ENCODE measurements around the gene SLC9B1. TPM values are rescaled to one million over a fixed set of nuclear protein-coding genes. Genes with fewer than 3 reads are reported as not detected.

SLC9B1 gene
- total and polyA plus RNA-seq, 12 donors = 0.07 to 1.4 (median 0.66) TPM; not detected in 3

DNA sequence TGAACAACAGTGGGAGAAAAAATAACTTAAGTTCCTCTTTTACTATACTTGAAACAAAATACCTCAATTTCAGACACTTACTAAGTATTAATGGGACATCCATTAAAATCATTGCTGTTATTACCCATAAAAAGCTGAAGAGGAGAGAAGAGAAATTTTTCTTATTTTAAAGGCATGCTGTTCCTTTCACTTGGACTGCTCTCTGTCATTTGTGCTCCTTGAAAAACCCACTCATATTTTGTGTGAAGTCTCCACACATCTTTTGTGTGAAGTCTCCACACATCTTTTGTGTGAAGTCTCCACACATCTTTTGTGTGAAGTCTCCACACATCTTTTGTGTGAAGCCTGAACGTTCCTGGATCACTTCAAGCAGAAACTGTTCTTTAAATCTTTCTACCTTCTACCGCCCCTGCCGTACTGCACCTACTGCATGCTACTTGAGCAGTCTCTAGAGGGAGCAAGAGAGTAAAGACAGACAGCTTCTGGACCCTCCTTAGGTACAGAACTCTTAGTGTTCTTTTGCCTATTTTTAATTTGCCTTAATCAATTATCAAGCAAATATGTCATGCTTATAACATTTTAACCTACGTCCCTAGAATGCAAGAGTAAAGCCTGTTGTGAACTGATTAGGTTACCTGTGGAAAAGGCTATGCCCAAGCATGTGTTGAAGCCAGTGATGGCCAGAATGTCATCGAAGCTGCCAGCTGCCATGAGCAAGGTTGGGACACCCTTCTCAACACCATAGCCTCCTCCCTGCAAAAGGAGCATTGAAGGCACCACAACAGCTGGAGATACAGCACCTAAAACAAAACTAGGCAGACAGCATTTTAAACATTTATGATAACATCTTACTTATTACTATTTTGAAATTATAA, 27.1 kb upstream of the SLC9B1 start:
- H3K27ac ChIP-seq = no peak overlapping the region
- DNase-seq (peak in 1 of 2 donors; percentile 18), ATAC-seq (peak in 7 of 8 donors; percentile 61 to 83 (median 78))
- H3K36me3 ChIP-seq = peaks cover 0 to 67% (median 3%) of the 10 kb centered on the region in 9 donors
- no peaks in the 10 kb centered on the region for H3K4me1 ChIP-seq
- TF ChIP-seq, protein P1, sequence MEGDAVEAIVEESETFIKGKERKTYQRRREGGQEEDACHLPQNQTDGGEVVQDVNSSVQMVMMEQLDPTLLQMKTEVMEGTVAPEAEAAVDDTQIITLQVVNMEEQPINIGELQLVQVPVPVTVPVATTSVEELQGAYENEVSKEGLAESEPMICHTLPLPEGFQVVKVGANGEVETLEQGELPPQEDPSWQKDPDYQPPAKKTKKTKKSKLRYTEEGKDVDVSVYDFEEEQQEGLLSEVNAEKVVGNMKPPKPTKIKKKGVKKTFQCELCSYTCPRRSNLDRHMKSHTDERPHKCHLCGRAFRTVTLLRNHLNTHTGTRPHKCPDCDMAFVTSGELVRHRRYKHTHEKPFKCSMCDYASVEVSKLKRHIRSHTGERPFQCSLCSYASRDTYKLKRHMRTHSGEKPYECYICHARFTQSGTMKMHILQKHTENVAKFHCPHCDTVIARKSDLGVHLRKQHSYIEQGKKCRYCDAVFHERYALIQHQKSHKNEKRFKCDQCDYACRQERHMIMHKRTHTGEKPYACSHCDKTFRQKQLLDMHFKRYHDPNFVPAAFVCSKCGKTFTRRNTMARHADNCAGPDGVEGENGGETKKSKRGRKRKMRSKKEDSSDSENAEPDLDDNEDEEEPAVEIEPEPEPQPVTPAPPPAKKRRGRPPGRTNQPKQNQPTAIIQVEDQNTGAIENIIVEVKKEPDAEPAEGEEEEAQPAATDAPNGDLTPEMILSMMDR (IDR thresholded peaks at IDR 0.05) = peak; percentile 31 to 75 (median 70)
- H3K9me3 ChIP-seq = no peaks in the 10 kb centered on the region
- no peaks in the 10 kb centered on the region for H3K27me3 ChIP-seq
- no peak overlapping the region for H3K4me3 ChIP-seq
- intact Hi-C loops (cut with DNase I) = loop anchor here in 6 of 10 donors (1.0 to 10.0 kb wide), 5 partner anchors 41 to 53 kb away; partner anchors contain the start of gene BDH2 (in 4 of the 6)
- WGBS, 2 donors = 41 to 45% methylated on average over 5 of the region's 5 CpGs

DNA sequence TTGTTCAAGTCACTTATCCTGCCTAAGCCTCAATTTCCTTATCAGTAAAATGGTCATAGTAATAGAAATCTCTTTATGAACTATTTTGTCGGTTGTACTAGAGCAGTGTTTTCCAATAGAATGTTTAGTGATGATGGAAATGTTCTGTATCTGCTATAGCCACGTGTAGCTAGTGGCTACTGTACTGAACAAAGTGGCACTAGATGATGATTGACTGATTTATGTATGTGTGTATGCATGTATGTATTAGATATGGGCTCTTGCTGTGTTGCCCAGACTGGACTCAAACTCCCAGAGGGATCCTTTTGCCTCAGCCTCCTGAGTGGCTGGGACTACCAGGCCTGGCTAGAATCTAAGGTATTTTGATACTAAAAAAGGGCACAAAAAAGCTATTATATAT, 24.7 kb upstream of the SLC9B1 start:
- 85 to 93% methylated on average over 2 of the region's 2 CpGs for WGBS, 2 donors
- no peaks in the 10 kb centered on the region for H3K9me3 ChIP-seq
- no peak for DNase-seq
- no peaks in the 10 kb centered on the region for H3K4me1 ChIP-seq
- intact Hi-C loops (cut with DNase I) = loop anchor here in 2 of 10 donors (10.0 kb wide), 1 partner anchor 51 kb away; the partner anchor contains the start of gene BDH2 (in 2 of the 2)
- H3K4me3 ChIP-seq = no peak overlapping the region
- TF ChIP-seq, protein P1 (IDR thresholded peaks at IDR 0.05) = no peak
- H3K27ac ChIP-seq = no peak overlapping the region
- no peaks in the 10 kb centered on the region for H3K27me3 ChIP-seq
- no peak for ATAC-seq
- H3K36me3 ChIP-seq = peaks cover 0 to 59% (median 3%) of the 10 kb centered on the region in 9 donors

GRCh38 chr4:103036169-103036568, 16.7 kb upstream of the SLC9B1 start:
- TF ChIP-seq, protein P1 (IDR thresholded peaks at IDR 0.05) = no peak
- Histone ChIP-seq H3K27ac (no peak overlapping the region), H3K36me3 (peaks cover 0 to 14% (median 0%) of the 10 kb centered on the region in 9 donors), H3K4me3 (no peak overlapping the region), H3K27me3 (no peaks in the 10 kb centered on the region), H3K9me3 (peaks cover 0 to 16% (median 0%) of the 10 kb centered on the region in 11 donors), H3K4me1 (no peaks in the 10 kb centered on the region)
- no peak for DNase-seq
- 47 to 72% methylated on average over 2 of the region's 2 CpGs for WGBS, 2 donors
- intact Hi-C loops (cut with DNase I) = loop anchor here in 1 of 10 donors (10.0 kb wide), 1 partner anchor 59 kb away; the partner anchor contains the start of gene BDH2
- ATAC-seq = peak in 4 of 8 donors; percentile 47 to 63 (median 58)

DNA sequence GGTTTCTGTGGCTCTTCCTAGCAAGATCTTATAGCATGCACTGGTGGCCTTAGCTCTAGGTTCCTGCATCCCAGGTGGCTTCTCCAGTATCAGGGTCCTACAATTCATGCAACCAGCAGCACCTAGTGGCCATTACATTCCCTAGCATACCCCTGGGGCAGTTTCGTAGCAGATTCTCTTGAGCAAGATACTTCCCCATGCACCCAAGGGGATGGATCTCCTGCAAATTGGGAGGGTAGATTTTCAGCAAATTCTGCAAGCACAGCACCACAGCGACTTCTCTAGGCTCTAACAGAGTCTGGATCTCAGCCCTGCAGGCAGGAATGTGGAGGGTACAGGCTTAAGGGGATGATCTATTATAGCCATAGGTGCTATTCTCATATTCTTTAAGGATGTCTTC, 13.1 kb upstream of the SLC9B1 start:
- peaks cover 0 to 16% (median 0%) of the 10 kb centered on the region in 11 donors for H3K9me3 ChIP-seq
- ATAC-seq (peak in 1 of 8 donors; percentile 42), DNase-seq (no peak)
- H3K4me3 ChIP-seq = no peak overlapping the region
- no peak overlapping the region for H3K27ac ChIP-seq
- H3K27me3 ChIP-seq = no peaks in the 10 kb centered on the region
- WGBS, 2 donors = 50 to 69% methylated on average over 2 of the region's 2 CpGs
- H3K4me1 ChIP-seq = no peaks in the 10 kb centered on the region
- H3K36me3 ChIP-seq = peaks cover 0 to 24% (median 0%) of the 10 kb centered on the region in 9 donors
- TF ChIP-seq, protein P1 (IDR thresholded peaks at IDR 0.05) = peak in 4 of 9 donors; percentile 12 to 28 (median 24)
- intact Hi-C loops (cut with DNase I) = loop anchor here in 1 of 10 donors (10.0 kb wide), 1 partner anchor 62 kb away; the partner anchor contains the start of gene BDH2

All from heart right ventricle (tissue), 16 donors.